Cardiac atrium fibroblast (primary cell): ENCODE data around the gene MMP23B. TPM values are rescaled to one million over a fixed set of nuclear protein-coding genes. Genes with fewer than 3 reads are reported as not detected.

Experiments
- total RNA-seq: library from RNA; depleted of rRNA; stranded (reverse); fragments of >200 nt; gene quantifications from 2 replicates; pipeline ENCODE4 v1.2.3, GENCODE V29; 2015

Gene MMP23B
- 15.7 and 30.8 TPM in 2 replicates for total RNA-seq

DNA sequence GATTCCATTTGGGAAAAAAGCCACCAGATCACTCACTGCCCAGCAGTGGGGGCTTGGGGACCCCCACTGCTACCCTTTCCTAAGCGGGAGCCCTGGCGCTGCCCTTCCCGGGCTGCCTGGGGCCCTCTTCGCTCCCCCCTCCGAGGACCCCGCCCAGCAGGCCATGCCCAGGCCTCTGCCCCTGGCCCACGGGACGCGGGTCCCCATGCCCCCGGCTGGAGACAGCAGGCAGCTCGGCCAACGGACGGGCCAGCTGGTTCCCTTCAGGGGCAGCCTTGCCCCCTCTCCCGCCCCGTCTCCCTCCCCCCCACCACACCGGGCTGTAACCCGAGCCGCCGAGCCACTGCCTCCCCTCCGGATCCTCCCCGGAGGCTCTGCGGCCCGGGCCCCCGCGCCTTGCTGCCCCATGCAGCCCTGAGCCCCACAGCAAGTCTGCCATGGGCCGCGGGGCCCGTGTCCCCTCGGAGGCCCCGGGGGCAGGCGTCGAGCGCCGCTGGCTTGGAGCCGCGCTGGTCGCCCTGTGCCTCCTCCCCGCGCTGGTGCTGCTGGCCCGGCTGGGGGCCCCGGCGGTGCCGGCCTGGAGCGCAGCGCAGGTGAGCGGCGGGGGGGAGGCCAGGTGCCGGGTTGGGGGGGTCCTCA is at the start of gene MMP23B:
TSS of gene MMP23B (plus strand) at position 392 of the 639 bp plus-strand sequence. CDS start at position 438, 46 bp downstream.

DNA sequence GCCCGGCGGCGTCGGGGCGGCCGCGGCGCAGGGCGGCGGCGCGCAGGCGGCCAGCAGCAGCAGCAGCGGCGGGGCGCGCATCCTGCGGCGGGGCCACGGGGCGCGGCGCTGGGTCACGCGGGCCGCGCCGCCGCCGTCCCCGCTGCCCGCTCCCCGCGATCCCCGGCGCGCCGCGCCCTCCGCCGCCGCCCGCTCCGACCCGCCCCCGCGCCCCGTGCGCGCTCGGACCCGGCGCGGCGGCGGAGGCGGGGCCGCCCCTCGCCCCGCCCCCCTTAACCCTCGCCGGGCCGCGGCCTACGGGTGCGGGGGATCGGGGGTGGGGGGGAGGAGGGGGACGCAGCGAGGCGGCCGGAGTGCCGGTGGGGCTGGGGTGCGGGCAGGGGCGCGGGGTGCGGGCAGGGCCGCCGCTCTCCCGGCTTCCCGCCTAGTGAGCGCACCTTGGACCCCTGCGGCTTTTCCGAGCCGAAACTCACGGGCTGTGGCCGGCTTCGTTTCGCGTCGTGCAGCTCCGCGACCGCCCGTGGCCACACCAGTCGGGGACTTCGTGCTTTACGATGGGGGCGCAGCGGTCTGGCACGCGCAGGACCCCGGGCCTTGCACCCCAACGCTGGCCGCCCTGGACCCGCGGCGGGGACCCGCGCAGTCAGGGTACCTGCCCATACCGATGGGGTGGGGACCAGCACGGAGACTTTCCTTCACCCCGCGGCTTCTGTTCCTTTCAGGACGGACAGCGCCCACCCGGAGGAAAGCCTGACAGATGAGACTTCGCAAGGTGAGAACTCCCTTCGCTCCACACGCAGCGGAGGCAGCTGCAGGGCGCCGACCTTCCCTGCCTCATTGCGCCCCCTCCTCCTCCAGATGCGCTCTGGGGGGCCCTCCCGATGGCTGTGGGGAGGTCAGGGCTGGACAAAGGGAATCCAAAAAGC is 31.8 kb upstream of the MMP23B start, which contains the start of gene FNDC10:
TSS of gene FNDC10 (minus strand) at position 201 of the 926 bp plus-strand sequence. CDS start at position 81, 120 bp downstream.

DNA sequence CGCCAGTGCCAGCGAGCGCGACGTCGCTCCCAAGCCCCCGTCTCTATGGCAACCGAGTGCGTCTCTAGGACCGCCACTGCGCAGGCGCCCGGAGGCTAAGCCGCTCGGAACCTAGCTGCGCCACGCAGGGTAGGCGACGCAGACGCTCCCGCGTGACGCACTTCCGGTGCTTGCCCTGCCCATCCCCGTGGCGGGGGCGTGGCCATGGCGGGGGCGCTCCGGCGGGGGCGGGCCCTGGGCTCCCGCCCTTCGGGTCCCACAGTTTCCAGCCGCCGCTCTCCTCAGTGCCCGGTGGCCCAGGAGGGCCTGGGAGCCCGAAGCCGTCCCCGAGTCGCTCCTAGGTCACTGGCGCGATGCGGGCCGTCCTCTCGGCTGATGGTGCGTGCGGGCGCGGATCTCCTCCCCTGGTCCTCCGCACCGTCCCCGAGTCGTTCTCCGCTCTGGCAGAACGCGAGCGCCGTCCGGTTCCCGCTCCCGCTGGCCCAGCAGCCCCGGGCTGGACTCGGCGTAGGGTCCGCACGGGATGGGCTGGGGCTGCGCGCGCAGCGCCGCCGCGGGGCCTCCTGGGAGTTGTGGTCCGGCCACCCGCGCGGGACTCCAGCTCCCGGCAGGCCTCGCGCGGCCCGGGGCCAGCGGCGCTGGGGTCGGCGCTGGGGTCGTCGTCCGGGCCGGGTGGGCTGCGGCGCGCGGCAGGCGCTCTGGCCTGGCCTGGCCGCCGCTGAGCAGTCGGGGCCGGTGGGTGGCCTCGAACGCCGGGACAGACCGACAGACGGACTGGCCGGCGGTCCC is 16.5 kb upstream of the MMP23B start, which contains the start of gene MIB2:
TSS of gene MIB2 (plus strand) at position 245 of the 789 bp plus-strand sequence. CDS start 7,953 bp downstream, outside the sequence.

DNA sequence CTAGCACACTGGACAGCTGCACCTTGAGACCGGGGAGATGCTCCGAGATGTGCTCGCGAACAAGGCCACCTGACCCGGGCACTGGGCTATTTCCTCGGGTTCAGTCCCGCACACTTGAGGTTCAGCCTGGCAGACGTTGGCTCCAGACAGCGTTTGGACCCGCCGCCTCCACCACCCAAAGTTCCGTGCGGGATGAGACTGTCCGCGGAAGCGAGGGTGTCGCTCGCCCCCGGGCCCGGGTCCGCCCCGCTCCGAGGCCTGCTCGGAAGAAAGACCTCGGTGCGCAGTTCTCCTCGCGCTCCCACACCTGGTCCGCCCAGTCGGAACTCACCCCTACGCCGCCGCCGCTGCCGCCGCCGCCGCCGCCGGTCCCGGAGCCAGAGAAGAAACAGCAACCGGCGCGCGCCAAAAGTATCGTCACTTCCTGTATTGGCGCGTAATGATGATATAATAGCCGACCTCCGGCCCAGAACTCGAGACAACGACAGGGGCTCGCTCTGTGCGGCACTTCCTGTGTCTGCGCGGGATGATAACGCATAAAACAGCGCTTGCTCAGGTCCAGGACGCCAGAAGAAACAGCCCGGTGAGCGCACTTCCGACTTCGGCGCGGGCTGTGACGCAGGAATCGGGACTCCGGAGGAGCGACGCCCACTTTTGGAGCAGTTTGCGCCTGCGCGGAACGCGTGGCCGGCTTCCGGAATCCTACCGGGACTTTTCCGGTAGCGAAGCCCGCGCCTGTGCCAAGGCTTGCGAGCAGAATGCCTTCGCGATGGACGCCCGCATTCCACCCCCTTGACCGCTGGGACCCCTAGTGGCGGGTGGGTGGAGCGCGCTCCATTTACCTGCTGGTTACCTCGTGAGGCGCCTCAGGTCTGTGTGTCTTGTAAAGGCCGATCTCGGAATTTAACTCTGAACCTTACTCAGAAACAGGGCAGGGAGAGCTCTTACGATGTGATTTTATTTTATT is 26.9 kb downstream of the MMP23B start, which contains the start of gene CDK11B:
TSS of gene CDK11B (minus strand) at position 422 of the 967 bp plus-strand sequence. CDS start 1,519 bp downstream, outside the sequence.

Other genes starting within 250 kb of the MMP23B start
- gene CCNL2, start 232.8 kb upstream of the MMP23B start, total RNA-seq, result 79.7 and 127 TPM in 2 replicates
- gene MRPL20, start 224.9 kb upstream of the MMP23B start, total RNA-seq, result 76.9 and 98.2 TPM in 2 replicates
- gene ANKRD65, start 210.9 kb upstream of the MMP23B start, total RNA-seq, result 2.2 TPM in 1 of 2 replicates, not detected in the other
- 17.7 and 32.0 TPM in 2 replicates for gene VWA1, start 196.5 kb upstream of the MMP23B start, total RNA-seq
- gene ATAD3C, start 182.5 kb upstream of the MMP23B start, total RNA-seq, result not detected in 2 replicates
- gene ATAD3B, start 160.4 kb upstream of the MMP23B start, total RNA-seq, result 15.7 and 19.9 TPM in 2 replicates
- 34.5 and 35.4 TPM in 2 replicates for gene ATAD3A, start 120.0 kb upstream of the MMP23B start, total RNA-seq
- gene TMEM240, start 91.5 kb upstream of the MMP23B start, total RNA-seq, result 7.0 TPM in 2 replicates
- 85.7 and 101 TPM in 2 replicates for gene SSU72, start 57.3 kb upstream of the MMP23B start, total RNA-seq
- 10.8 and 14.9 TPM in 2 replicates for gene FNDC10, start 32.0 kb upstream of the MMP23B start, total RNA-seq
- gene MIB2, start 16.7 kb upstream of the MMP23B start, total RNA-seq, result 51.0 and 54.3 TPM in 2 replicates
- gene CDK11B, start 26.8 kb downstream of the MMP23B start, total RNA-seq, result 5.2 and 7.3 TPM in 2 replicates
- gene SLC35E2B, start 60.6 kb downstream of the MMP23B start, total RNA-seq, result 20.6 and 23.0 TPM in 2 replicates
- gene CDK11A, start 92.2 kb downstream of the MMP23B start, total RNA-seq, result 3.7 and 8.3 TPM in 2 replicates
- gene NADK, start 146.3 kb downstream of the MMP23B start, total RNA-seq, result 51.4 and 56.5 TPM in 2 replicates